Smooth muscle cell (in vitro differentiated cells): Measurements from ENCODE around the gene NGB. TPM values are rescaled to one million over a fixed set of nuclear protein-coding genes. Genes with fewer than 3 reads are reported as not detected.

Experiments
- DNase-seq: peaks from one replicate; lab custom pipeline; 2025; ENCODE audit not compliant: unreplicated experiment; lab: John Stamatoyannopoulos, UW
- H2AFZ ChIP-seq: fragments of 200-600 bp; sonication (generic); 2 replicates; pipeline ENCODE4 v1.6.0; 2016; ENCODE audit warnings: antibody characterized with exemption, low read depth, mild to moderate bottlenecking
- H3F3A ChIP-seq: fragments of 200-600 bp; sonication (generic); 2 replicates; pipeline ENCODE4 v1.6.0; 2017; ENCODE audit warnings: antibody characterized with exemption, low read depth
- H3K27ac ChIP-seq: fragments of 200-600 bp; sonication (generic); 2 replicates; pipeline ENCODE4 v1.5.1; 2016; ENCODE audit warnings: low read depth, mild to moderate bottlenecking
- H3K27me3 ChIP-seq: fragments of 200-600 bp; sonication (generic); 2 replicates; pipeline ENCODE4 v1.6.1; 2016; ENCODE audit warnings: low read depth, mild to moderate bottlenecking
- H3K36me3 ChIP-seq: fragments of 200-600 bp; sonication (generic); 2 replicates; pipeline ENCODE4 v1.5.1; 2016; ENCODE audit warnings: low read depth
- H3K4me1 ChIP-seq: fragments of 200-600 bp; sonication (generic); 2 replicates; pipeline ENCODE4 v1.5.1; 2016; ENCODE audit warnings: low read depth
- H3K4me2 ChIP-seq: fragments of 200-600 bp; sonication (generic); 2 replicates; pipeline ENCODE4 v1.6.0; 2016; ENCODE audit warnings: mild to moderate bottlenecking
- H3K4me3 ChIP-seq: fragments of 200-600 bp; sonication (generic); 2 replicates; pipeline ENCODE4 v1.5.1; 2016; ENCODE audit warnings: mild to moderate bottlenecking
- H3K79me2 ChIP-seq: fragments of 200-600 bp; sonication (generic); 2 replicates; pipeline ENCODE4 v1.6.0; 2016; ENCODE audit warnings: low read depth, mild to moderate bottlenecking
- H3K9ac ChIP-seq: fragments of 200-600 bp; sonication (generic); 2 replicates; pipeline ENCODE4 v1.6.0; 2016; ENCODE audit warnings: low read depth
- H3K9me3 ChIP-seq: fragments of 200-600 bp; sonication (generic); replicated peaks from 2 replicates; pipeline ENCODE4 v1.5.1; 2016; ENCODE audit warnings: low read depth
- H4K20me1 ChIP-seq: fragments of 200-600 bp; sonication (generic); 2 replicates; pipeline ENCODE4 v1.6.0; 2016; ENCODE audit warnings: low read depth
- WGBS: methylation state at CpG from one replicate; pipeline ENCODE4 v1.1.7; 2016; ENCODE audit warnings: low lambda C conversion rate; 5-methylcytosine and 5-hydroxymethylcytosine counted together
- polyA plus RNA-seq: library from polyadenylated mRNA; unstranded; fragments of >200 nt; fragmentation: Nextera tagmentation; extraction: Ambion mirVana; gene quantifications from 2 replicates; pipeline ENCODE4 v1.2.1, GENCODE V29; 2016
- total RNA-seq: library from RNA; depleted of rRNA; stranded (reverse); fragments of >200 nt; gene quantifications from 2 replicates; pipeline ENCODE4 v1.2.3, GENCODE V29; 2014
- TF ChIP-seq, protein P1 (sequence below): fragments of 200-600 bp; sonication (generic); IDR thresholded peaks from 2 replicates; pipeline ENCODE4 v1.5.1; 2017; ENCODE audit warnings: borderline replicate concordance, mild to moderate bottlenecking, antibody characterized with exemption; ENCODE audit not compliant: insufficient read depth, poor library complexity, severe bottlenecking

The NGB gene
- total and polyA plus RNA-seq, 2 experiments from 2014 or later, result not detected

DNA sequence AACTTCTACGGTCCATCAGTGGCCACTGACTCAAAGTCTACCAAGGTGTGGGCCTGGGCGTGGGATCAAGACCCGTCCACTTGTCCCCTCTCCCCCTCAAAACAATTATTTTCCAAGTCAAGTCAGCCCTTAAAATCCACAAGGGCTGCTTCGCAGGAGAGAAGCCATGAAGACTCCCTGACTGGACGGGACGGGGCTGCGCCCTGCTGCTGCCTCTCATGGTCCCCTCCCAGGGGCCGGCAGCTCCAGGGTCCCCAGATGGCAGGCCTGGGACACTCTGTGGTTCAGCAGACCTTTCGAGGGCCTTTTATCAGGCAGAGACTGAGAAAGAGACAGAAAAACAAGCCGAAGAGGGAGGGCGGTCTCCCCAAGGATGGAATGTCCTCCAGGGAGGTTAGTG, 10.8 kb downstream of the NGB start:
- Histone ChIP-seq H2AFZ (no peak overlapping the region), H3K4me3 (no peak overlapping the region)

GRCh38 chr14:77259025-77259715, 11.8 kb downstream of the NGB start:
- TF ChIP-seq, protein P1, sequence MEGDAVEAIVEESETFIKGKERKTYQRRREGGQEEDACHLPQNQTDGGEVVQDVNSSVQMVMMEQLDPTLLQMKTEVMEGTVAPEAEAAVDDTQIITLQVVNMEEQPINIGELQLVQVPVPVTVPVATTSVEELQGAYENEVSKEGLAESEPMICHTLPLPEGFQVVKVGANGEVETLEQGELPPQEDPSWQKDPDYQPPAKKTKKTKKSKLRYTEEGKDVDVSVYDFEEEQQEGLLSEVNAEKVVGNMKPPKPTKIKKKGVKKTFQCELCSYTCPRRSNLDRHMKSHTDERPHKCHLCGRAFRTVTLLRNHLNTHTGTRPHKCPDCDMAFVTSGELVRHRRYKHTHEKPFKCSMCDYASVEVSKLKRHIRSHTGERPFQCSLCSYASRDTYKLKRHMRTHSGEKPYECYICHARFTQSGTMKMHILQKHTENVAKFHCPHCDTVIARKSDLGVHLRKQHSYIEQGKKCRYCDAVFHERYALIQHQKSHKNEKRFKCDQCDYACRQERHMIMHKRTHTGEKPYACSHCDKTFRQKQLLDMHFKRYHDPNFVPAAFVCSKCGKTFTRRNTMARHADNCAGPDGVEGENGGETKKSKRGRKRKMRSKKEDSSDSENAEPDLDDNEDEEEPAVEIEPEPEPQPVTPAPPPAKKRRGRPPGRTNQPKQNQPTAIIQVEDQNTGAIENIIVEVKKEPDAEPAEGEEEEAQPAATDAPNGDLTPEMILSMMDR, result no peak
- no peak overlapping the region for H3K9ac ChIP-seq
- no peaks in the 10 kb centered on the region for H3K4me1 ChIP-seq
- no peaks in the 10 kb centered on the region for H3K79me2 ChIP-seq
- 79% methylated on average over 9 of the region's 11 CpGs for WGBS
- DNase-seq, result no peak
- H2AFZ ChIP-seq, result no peak overlapping the region
- H3K9me3 ChIP-seq, result no peaks in the 10 kb centered on the region
- peaks cover 15% of the 10 kb centered on the region for H3K27me3 ChIP-seq
- no peaks in the 10 kb centered on the region for H3K36me3 ChIP-seq
- no peak overlapping the region for H3K4me3 ChIP-seq
- H3K4me2 ChIP-seq, result no peak overlapping the region
- no peak overlapping the region for H3K27ac ChIP-seq
- H4K20me1 ChIP-seq, result no peaks in the 10 kb centered on the region
- H3F3A ChIP-seq, result no peaks in the 10 kb centered on the region

More for the DNA sequence above, 10.8 kb downstream of the NGB start:
- 90% methylated on average over 11 of the region's 11 CpGs for WGBS
- Histone ChIP-seq H3K27ac (no peak overlapping the region), H3K36me3 (no peaks in the 10 kb centered on the region), H3F3A (no peaks in the 10 kb centered on the region), H3K79me2 (no peaks in the 10 kb centered on the region), H3K27me3 (peaks cover 15% of the 10 kb centered on the region), H4K20me1 (no peaks in the 10 kb centered on the region), H3K9me3 (no peaks in the 10 kb centered on the region), H3K9ac (no peak overlapping the region), H3K4me1 (no peaks in the 10 kb centered on the region), H3K4me2 (no peak overlapping the region)
- DNase-seq, result no peak
- TF ChIP-seq, protein P1, result no peak

DNA sequence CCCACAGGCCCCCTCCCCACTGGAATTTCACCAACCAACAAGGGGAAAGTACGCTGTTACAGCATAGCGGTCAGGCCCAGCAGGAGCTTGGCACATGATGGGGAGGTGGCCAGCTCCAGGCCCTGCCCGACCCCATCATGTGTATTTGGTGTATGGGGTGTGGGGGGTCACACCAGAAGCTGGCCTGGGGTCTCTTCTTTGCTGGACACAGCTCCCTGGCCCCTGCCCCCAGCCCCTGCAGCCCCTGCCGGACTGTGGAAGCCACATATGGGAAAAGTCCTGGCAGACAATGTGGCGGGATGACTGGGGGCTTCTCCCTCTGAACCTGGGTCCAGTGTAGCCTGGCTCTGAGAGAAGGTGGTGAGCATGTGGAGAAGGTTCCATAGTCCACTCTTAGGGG, 12.4 kb downstream of the NGB start:
- TF ChIP-seq, protein P1, result no peak
- Histone ChIP-seq H3K79me2 (no peaks in the 10 kb centered on the region), H2AFZ (no peak overlapping the region), H3K4me3 (no peak overlapping the region), H3K27ac (no peak overlapping the region), H3K9ac (no peak overlapping the region), H3F3A (no peaks in the 10 kb centered on the region), H4K20me1 (no peaks in the 10 kb centered on the region), H3K36me3 (no peaks in the 10 kb centered on the region), H3K4me2 (no peak overlapping the region), H3K27me3 (peaks cover 11% of the 10 kb centered on the region), H3K9me3 (no peaks in the 10 kb centered on the region), H3K4me1 (no peaks in the 10 kb centered on the region)
- WGBS, result 93% methylated on average over 5 of the region's 5 CpGs
- DNase-seq, result no peak

- H3K27me3 ChIP-seq, result peaks cover 5% of the 10 kb centered on the region
- no peaks in the 10 kb centered on the region for H3K79me2 ChIP-seq
- TF ChIP-seq, protein P1, result no peak
- DNase-seq, result no peak
- H3K36me3 ChIP-seq, result no peaks in the 10 kb centered on the region
- no peaks in the 10 kb centered on the region for H4K20me1 ChIP-seq
- no peaks in the 10 kb centered on the region for H3K9me3 ChIP-seq
- H2AFZ ChIP-seq, result no peak overlapping the region
- H3K9ac ChIP-seq, result no peak overlapping the region
- H3K4me2 ChIP-seq, result no peak overlapping the region
- no peak overlapping the region for H3K4me3 ChIP-seq
- H3K4me1 ChIP-seq, result no peaks in the 10 kb centered on the region
- no peaks in the 10 kb centered on the region for H3F3A ChIP-seq
- no peak overlapping the region for H3K27ac ChIP-seq
- WGBS, result 93% methylated on average over 10 of the region's 10 CpGs
These were observed 13.3 kb downstream of the NGB start for GRCh38 chr14:77257700-77258099.
